ENCODE results near the gene EP400.
"Not testable (repeated sequence)": the region's sequence is repeated elsewhere in the genome, so short reads cannot be mapped to it uniquely, and the experiment has no call there.

Gene EP400

DNA sequence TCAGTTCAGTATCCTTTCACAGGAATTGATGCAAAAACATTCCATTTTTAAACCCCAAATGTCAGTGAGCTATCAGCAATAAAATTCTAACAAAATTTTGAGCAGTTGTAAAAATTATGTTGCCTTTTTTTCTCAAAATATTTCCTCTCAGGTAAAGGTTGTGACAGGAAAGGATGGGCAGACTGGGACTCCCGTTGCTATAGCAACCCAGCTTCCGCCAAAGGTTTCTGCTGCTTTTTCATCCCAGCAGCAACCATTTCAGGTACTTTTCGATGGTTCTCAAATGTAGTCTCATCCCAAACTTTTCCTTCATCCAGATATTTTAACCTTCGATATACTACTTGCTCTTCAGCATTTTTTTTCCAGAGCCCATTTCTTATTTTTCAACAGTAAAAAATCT lies 13.6 kb downstream of the EP400 start:
- DNase-seq: peak; percentile 52
- H3K4me1 Mint-ChIP-seq: peaks cover 41% of the 10 kb centered on the region
- CTCF ChIA-PET: interaction anchor here (0.8 to 0.9 kb wide), 2 partner anchors 10 to 17 kb away, joined by 3 read pairs; no protein-coding TSS in a partner anchor
- H3K27me3 Mint-ChIP-seq: no peaks in the 10 kb centered on the region
- no peak overlapping the region for H3K4me3 Mint-ChIP-seq
- H3K9me3 Mint-ChIP-seq: no peaks in the 10 kb centered on the region
- H3K36me3 Mint-ChIP-seq: peaks cover 25% of the 10 kb centered on the region
- no peak overlapping the region for H3K27ac Mint-ChIP-seq

DNA sequence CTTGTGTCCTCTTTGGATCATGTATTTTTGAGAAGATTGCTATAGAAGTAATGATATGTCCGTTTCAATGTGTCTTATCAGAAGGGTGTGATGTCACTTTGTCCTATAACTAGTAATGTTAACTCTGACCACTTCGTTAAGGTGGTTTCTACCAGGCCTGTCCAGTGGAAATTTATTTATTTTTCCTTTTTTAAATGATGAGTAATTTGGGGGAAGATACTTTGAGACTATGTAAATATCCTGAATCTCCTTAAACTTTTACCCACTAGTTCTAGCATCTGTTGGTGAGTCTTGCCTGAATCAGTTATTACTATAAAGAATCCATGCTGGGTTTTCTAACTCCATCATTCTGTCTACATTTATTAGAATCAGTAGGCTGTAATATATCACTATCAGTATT lies 15.3 kb downstream of the EP400 start:
- Mint-ChIP-seq H3K36me3 (peaks cover 26% of the 10 kb centered on the region), H3K9me3 (no peaks in the 10 kb centered on the region), H3K4me1 (peaks cover 31% of the 10 kb centered on the region), H3K27me3 (no peaks in the 10 kb centered on the region), H3K27ac (no peak overlapping the region), H3K4me3 (no peak overlapping the region)
- CTCF ChIA-PET: no interaction called here
- DNase-seq: no peak

DNA sequence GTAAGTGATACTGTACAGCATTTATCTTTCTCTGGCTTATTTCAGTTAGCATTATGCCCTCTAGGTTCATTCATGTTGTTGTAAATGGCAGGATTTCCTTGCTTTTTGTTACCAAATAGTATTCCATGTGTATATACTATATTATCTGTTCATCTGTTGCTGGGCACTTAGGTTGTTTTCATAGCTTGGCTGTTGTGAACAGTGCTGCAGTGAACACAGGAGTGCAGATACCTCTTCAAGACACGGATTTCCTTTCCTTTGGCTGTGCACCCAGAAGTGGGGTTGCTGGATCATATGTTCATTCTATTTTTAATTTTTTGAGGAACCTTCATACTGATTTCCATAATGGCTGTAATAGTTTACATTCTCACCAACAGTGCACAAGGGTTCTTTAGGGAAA lies 21.5 kb downstream of the EP400 start:
- Mint-ChIP-seq H3K27me3 (no peaks in the 10 kb centered on the region), H3K36me3 (peaks cover 2% of the 10 kb centered on the region), H3K27ac (no peak overlapping the region), H3K4me1 (peaks cover 6% of the 10 kb centered on the region), H3K4me3 (no peak overlapping the region), H3K9me3 (no peaks in the 10 kb centered on the region)
- CTCF ChIA-PET: no interaction called here
- DNase-seq: no peak

GRCh38 chr12:131975228-131975627 lies 25.5 kb downstream of the EP400 start:
- H3K4me1 Mint-ChIP-seq: peaks cover 2% of the 10 kb centered on the region
- no peaks in the 10 kb centered on the region for H3K27me3 Mint-ChIP-seq
- CTCF ChIA-PET: no interaction called here

DNA sequence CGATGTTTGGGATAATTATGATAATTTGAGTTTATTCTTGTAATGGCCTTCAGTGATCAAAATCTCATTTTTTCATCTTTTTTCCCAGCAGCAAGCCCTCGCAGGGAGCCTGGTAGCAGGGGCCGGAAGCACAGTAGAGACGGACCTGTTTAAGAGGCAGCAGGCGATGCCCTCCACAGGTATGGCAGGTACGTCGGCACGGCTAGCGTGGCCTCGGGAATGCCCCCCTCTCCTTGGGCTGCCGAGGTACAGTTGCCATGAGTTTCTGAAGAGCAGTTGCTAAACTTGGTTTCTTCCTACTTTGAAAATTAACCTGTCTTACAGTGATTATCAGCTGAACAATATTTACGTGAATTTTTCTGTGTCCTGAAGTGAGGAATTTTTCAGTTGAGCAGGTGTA lies 29.9 kb downstream of the EP400 start:
- no peak overlapping the region for H3K27ac Mint-ChIP-seq
- CTCF ChIA-PET: interaction anchor here (1.2 to 1.5 kb wide), 2 partner anchors 17 to 150 kb away, joined by 3 read pairs; no protein-coding TSS in a partner anchor
- no peak for DNase-seq
- no peaks in the 10 kb centered on the region for H3K4me1 Mint-ChIP-seq
- H3K4me3 Mint-ChIP-seq: no peak overlapping the region
- no peaks in the 10 kb centered on the region for H3K27me3 Mint-ChIP-seq
- no peaks in the 10 kb centered on the region for H3K9me3 Mint-ChIP-seq
- H3K36me3 Mint-ChIP-seq: peaks cover 16% of the 10 kb centered on the region

More at GRCh38 chr12:131975228-131975627, 25.5 kb downstream of the EP400 start:
- Mint-ChIP-seq H3K9me3 (no peaks in the 10 kb centered on the region), H3K4me3 (no peak overlapping the region), H3K36me3 (peaks cover 4% of the 10 kb centered on the region), H3K27ac (no peak overlapping the region)
- no peak for DNase-seq

DNA sequence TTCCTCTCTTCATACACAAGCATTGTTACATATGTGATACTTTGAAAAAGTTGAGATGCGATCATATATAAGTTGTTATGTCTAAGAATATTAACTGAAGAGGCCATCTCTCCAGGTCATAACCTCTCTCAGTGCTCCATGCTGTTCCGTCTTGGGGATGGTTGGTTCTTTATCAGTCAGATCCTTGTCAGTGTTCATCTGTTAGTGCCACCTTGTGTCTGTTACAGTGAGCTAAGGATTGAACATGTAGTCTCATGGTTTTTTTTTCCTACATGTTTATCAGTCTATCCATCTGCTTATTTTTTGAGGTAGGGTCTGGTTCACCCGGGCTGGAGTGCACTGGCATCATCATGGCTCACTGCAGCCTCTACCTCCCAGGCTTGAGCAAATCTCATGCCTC lies 30.5 kb downstream of the EP400 start:
- H3K27me3 Mint-ChIP-seq: no peaks in the 10 kb centered on the region
- no peaks in the 10 kb centered on the region for H3K4me1 Mint-ChIP-seq
- no peak for DNase-seq
- H3K36me3 Mint-ChIP-seq: peaks cover 16% of the 10 kb centered on the region
- CTCF ChIA-PET: interaction anchor here (1.1 to 1.5 kb wide), 3 partner anchors 17 to 150 kb away, joined by 3 to 4 read pairs (median 3); no protein-coding TSS in a partner anchor
- H3K9me3 Mint-ChIP-seq: no peaks in the 10 kb centered on the region
- H3K4me3 Mint-ChIP-seq: no peak overlapping the region
- H3K27ac Mint-ChIP-seq: no peak overlapping the region

DNA sequence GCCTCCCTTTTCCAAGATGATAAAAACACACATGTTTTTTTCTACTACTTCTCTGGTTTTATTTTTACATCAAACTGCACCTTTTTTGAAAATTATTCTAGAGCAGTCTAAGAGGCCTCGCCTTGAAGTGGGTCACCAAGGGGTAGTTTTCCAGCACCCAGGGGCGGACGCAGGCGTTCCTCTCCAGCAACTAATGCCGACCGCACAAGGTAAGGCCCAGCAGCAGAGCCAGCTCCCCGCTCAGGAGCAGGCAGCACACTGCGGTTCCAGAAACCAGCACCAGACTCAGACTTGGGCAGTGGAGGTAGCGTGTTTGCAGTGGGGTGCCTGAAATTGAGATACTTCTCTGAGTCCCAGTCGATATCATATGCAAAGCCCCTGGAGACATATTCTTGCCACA lies 31.6 kb downstream of the EP400 start:
- Mint-ChIP-seq H3K4me1 (no peaks in the 10 kb centered on the region), H3K27ac (no peak overlapping the region), H3K27me3 (no peaks in the 10 kb centered on the region), H3K9me3 (no peaks in the 10 kb centered on the region), H3K36me3 (peaks cover 16% of the 10 kb centered on the region), H3K4me3 (no peak overlapping the region)
- CTCF ChIA-PET: no interaction called here
- DNase-seq: no peak

GRCh38 chr12:131982041-131982440 lies 32.3 kb downstream of the EP400 start:
- Mint-ChIP-seq H3K9me3 (no peaks in the 10 kb centered on the region), H3K36me3 (peaks cover 21% of the 10 kb centered on the region), H3K4me3 (no peak overlapping the region), H3K4me1 (no peaks in the 10 kb centered on the region), H3K27ac (no peak overlapping the region), H3K27me3 (no peaks in the 10 kb centered on the region)
- CTCF ChIA-PET: no interaction called here
- no peak for DNase-seq

DNA sequence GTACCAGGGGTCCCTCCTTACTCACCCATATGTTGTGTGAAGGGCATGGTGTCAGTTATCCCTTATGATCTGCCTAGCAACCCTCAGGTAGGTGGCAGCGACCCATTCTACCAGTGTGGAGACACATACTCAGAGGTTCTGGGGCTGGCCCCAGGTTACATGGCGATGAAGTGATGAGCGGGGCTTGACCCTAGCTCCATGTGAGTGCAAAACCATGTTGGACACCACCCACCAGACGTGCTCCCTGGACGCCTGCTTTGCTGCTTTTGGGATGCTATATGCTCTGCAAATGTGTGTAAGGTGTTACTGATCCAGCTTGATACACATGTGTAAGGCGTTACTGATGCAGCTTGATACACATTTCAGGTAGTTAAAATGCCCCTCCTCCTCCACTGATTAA lies 33.3 kb downstream of the EP400 start:
- DNase-seq: no peak
- H3K27ac Mint-ChIP-seq: no peak overlapping the region
- CTCF ChIA-PET: no interaction called here
- H3K4me1 Mint-ChIP-seq: no peaks in the 10 kb centered on the region
- H3K36me3 Mint-ChIP-seq: peaks cover 25% of the 10 kb centered on the region
- no peaks in the 10 kb centered on the region for H3K9me3 Mint-ChIP-seq
- no peaks in the 10 kb centered on the region for H3K27me3 Mint-ChIP-seq
- no peak overlapping the region for H3K4me3 Mint-ChIP-seq

- no peaks in the 10 kb centered on the region for H3K4me1 Mint-ChIP-seq
- peaks cover 27% of the 10 kb centered on the region for H3K36me3 Mint-ChIP-seq
- H3K9me3 Mint-ChIP-seq: no peaks in the 10 kb centered on the region
- CTCF ChIA-PET: no interaction called here
- H3K27ac Mint-ChIP-seq: no peak overlapping the region
- no peaks in the 10 kb centered on the region for H3K27me3 Mint-ChIP-seq
- no peak overlapping the region for H3K4me3 Mint-ChIP-seq
- DNase-seq: no peak
Measured at GRCh38 chr12:131983554-131983953, 33.8 kb downstream of the EP400 start.

- Mint-ChIP-seq H3K27me3 (no peaks in the 10 kb centered on the region), H3K27ac (peak overlapping the region; percentile 68)
- CTCF ChIA-PET: no interaction called here
Measured at GRCh38 chr12:131984334-131984733, 34.6 kb downstream of the EP400 start.

DNA sequence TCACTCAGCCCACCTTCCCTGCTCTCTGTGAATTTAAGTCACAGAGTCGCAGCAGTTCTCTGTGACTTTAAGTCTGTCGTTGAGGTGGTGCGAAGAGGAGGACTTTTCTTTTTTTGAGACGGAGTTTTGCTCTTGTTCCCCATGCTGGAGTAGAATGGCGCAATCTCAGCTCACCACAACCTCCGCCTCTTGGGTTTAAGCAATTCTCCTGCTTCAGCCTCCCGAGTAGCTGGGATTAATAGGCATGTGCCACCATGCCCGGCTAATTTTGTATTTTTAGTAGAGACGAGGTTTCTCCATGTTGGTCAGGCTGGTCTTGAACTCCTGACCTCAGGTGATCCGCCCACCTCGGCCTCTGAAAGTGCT lies 35.8 kb downstream of the EP400 start:
- DNase-seq, H3K9me3 Mint-ChIP-seq, H3K4me3 Mint-ChIP-seq, H3K27me3 Mint-ChIP-seq, CTCF ChIA-PET, H3K27ac Mint-ChIP-seq, H3K4me1 Mint-ChIP-seq: not testable (repeated sequence)
- peaks cover 37% of the 10 kb centered on the region for H3K36me3 Mint-ChIP-seq

More at GRCh38 chr12:131984334-131984733, 34.6 kb downstream of the EP400 start:
- Mint-ChIP-seq H3K9me3 (no peaks in the 10 kb centered on the region), H3K4me1 (no peaks in the 10 kb centered on the region), H3K36me3 (peaks cover 31% of the 10 kb centered on the region), H3K4me3 (no peak overlapping the region)
- no peak for DNase-seq

GRCh38 chr12:131986361-131986760 lies 36.6 kb downstream of the EP400 start:
- Mint-ChIP-seq H3K4me1 (no peaks in the 10 kb centered on the region), H3K27me3 (no peaks in the 10 kb centered on the region), H3K9me3 (no peaks in the 10 kb centered on the region), H3K27ac (no peak overlapping the region), H3K36me3 (peaks cover 41% of the 10 kb centered on the region), H3K4me3 (no peak overlapping the region)
- CTCF ChIA-PET: no interaction called here
- DNase-seq: no peak

GRCh38 chr12:131986910-131987309 lies 37.2 kb downstream of the EP400 start:
- H3K27me3 Mint-ChIP-seq: no peaks in the 10 kb centered on the region
- H3K4me1 Mint-ChIP-seq: no peaks in the 10 kb centered on the region
- no peaks in the 10 kb centered on the region for H3K9me3 Mint-ChIP-seq
- no peak for DNase-seq
- CTCF ChIA-PET: no interaction called here
- H3K4me3 Mint-ChIP-seq: no peak overlapping the region
- no peak overlapping the region for H3K27ac Mint-ChIP-seq
- H3K36me3 Mint-ChIP-seq: peaks cover 39% of the 10 kb centered on the region

- no peak overlapping the region for H3K4me3 Mint-ChIP-seq
- H3K9me3 Mint-ChIP-seq: no peaks in the 10 kb centered on the region
- no peak for DNase-seq
- no peaks in the 10 kb centered on the region for H3K27me3 Mint-ChIP-seq
- H3K27ac Mint-ChIP-seq: peak overlapping the region; percentile 63
- H3K4me1 Mint-ChIP-seq: no peaks in the 10 kb centered on the region
- CTCF ChIA-PET: no interaction called here
- H3K36me3 Mint-ChIP-seq: peaks cover 43% of the 10 kb centered on the region
Measured at GRCh38 chr12:131987552-131987951, 37.8 kb downstream of the EP400 start.
